HG03439 (cell line): ENCODE data around the gene SPACA7.

Experiments
- ATAC-seq: cut with Tn5 transposase; IDR thresholded peaks from one replicate; pipeline ENCODE4 v1.9.1; 2021; ENCODE audit warnings: mild to moderate bottlenecking, moderate library complexity; ENCODE audit not compliant: unreplicated experiment

The SPACA7 gene

DNA sequence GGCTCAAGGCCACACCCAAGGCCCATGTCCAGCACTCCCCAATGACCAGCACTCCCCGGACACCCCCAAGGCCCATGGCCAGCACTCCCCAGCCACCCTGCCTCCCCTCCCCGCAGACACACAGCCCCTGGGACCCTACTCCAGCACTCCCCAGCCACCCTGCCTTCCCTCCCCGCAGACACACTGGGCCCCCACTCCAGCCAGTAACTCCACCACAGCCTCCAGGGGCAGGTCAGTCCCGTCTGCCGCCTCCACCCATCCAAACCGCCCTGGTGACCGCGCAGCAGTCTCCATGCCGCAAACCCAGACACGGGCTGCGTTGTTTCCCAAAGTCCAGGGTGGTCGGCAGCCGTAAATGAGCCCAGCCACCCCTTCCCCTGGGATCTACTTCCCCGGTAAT, 70.7 kb downstream of the SPACA7 start:
- no peak for ATAC-seq

DNA sequence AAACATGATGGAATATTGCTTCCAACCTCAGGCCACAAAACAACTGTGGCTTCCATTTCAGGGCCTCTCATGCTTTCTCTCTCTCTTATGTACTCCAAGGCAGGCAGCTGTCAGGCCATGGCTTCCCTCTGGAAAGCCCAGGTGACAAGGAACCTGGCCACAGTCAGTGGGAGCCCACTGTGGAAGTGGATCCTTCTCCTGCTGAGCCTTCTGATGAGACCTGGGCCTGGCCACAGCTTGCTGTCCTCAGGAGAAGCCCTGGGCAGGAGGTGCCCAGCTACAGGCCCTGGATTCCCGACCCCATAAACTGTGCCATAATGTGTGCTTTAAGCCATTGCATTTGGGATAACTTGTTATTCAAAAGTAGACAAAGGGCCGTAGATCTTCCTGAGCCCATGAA, 71.2 kb downstream of the SPACA7 start:
- ATAC-seq, result no peak

DNA sequence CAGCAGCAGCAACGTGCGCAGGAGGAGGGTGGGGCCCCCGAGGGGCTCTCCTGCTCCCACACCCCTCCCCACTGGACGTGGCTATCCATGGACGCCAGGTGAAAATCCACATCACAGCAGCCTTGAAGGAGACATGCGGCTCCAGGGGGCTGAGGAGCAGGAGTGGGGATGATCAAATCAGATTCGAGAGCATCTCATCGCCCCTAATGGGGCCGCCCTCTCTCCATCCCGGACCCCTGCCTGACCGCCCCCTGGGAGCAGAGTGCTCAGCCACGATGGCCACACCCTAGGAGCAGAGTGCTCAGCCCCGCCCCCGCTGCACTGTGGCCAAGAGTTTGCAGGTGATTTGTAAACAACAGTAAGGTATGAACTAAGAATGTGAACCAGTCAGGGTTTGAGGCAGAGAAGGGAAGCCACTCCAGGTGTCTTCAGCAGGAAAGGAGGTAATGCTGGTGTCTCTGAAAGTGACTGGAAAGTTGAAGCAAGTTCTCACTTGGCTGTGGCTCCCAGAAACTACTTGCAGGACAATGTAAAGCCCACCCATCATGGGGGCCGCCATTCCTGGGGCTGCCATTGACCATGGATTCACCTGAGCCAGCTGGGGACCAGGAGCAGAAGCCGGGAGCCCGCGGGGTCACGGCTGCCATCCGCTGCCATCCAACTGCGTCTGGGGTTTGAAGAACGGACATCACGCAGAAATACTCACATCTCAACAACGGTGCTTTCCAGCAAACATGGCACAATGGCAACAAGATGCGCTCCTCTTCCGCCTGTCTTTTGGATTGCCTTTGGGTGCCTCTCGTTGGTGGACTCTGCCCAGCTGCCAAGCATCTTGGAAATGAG, 71.8 kb downstream of the SPACA7 start:
- no peak for ATAC-seq

DNA sequence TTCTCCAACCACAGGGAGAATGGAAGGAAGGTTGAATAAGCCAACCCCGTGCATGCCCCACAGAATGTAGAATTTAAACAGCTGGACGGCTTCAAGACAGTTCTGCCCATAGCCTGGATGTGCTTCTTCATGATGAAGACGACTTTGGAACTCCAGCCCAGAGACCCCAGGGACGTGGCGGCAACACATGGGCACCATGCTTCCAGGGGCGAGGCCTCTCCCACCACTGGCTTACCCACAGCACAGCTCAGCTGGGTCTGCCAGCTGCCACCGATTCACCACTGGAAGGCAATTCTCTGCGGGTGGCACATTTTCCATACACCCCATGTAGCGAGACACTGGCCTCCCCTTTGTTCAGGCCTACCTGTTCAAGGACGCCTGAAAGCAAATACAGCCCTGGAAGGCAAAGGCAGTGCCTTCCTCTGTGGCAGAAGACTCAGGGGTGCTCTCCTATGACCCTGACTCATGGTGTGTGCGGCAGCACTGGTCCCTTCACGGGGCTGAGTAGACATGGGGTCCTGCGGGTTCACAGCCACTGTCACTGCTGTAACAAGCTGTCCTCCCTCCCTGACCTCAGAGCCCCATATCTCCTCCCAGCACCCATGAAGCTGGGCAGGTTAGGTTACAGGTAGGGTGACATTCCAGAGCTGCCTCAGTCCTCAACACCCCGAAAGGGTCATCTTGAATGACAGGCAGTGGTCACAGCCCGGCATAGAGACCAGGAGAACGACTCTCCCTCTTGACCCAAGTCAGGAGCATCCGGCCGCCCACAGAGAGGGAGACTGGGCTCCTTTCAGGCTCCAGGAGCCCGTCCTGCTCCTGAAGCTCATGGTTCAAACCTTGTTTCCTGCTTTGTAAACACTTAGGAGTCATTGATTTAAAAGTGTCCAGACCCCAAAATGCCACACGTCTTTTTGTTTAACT, 72.7 kb downstream of the SPACA7 start:
- no peak for ATAC-seq

DNA sequence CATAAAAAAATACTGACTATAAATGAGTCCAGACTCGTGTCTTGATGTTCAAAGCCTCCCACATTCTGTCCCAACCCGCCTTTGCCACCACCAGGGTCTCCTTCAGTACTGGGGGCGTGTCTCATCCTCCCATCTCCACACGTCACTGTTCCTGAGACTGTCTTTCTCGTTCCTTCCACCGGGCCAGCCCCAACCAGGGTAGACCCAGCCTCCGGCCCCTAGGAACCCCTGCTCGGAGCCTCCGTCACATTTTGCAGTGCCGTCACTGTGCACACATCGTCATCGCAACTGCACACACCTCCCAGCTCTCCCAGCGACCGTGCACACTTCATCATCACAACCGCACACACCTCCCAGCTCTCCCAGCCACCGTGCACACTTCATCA, 73.4 kb downstream of the SPACA7 start:
- no peak for ATAC-seq

DNA sequence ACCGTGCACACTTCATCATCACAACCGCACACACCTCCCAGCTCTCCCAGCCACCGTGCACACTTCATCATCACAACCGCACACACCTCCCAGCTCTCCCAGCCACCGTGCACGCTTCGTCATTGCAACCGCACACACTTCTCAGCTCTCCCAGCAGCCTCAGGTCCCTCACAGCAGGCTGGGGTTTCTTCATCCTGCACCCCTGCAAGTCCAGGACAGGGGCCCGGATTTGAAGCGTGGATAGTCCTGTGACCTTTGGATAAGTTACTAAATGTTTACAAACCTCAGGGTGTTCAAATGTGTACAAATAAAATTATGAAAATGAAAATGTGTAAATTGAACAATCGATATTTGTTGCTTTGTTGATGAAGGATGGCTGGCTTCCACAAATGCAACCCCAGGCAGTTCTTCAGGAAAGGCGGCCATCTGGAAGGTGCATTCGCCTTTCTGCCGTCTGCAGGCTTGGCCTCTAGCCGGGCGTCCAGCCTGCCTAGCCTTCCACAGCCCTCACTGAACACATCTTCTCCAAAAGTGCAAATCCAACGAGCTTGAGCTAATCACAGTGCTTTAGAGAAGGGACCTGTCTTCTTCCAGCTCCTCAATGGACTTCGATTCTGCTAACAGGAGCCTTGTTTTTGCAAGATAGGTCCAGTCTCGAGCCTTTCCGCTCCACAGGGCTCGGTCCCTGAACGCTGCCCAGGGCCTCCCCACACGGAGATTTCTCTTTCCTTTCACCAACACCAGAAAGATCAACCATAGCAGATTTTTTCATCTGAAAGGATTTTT, 74.2 kb downstream of the SPACA7 start:
- no peak for ATAC-seq

DNA sequence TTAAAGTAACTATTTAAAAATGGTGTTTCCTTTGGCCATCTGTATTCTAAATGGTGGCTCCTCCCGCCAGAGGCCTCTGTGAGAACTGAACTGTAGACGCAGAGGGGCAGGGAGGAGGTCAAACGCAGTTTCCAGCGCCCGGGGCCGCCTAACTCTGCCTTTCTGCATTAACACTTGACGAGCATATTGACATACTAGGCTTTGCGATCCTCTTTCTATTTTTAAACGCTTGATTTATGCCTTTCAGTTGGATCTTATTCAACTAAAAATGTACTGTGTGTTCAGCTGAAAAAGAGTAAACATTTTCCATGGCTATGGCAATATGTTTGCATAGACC, 74.7 kb downstream of the SPACA7 start:
- ATAC-seq, result no peak

DNA sequence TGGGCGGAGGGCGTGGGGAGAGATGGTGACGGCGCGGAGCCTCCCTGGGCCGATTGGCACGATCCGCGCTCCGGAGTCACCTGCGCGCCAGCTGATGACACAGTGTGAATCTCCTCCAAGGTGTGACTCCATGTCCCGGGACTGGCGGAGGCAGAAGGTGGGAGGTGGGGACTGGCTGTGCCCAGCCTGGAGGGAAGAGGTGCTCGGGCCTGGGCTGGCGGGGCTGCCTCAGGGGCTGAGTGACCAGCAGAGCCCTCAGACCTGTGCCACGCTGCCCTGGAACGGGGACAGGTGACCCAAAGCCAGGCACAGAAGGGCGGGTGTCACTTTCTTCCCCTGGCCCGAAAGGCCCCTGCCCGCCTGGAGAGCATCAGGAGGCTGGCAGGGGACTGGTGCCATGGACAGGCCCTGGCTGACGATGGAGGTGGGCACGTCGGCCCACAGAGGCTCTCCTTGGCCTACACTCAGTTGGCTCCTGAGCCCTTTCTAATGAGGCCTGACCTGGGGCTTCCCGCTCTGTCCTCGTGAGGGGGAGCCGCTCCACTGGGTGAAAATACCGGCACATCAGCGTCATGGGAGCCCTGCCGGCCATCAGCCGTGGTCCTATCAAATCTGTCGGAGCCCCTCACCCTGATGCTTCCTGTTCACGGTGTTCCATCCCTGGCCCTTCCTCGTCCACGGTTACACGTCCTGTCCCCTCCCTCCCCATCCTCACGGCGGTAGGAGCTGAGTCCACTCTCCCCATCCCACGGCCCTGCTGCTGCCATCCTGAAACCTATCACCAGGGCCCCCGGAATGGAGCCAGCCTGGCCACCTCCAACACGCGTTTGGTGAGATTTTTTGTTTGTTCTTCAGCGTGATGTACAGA, 75.6 kb downstream of the SPACA7 start:
- no peak for ATAC-seq

DNA sequence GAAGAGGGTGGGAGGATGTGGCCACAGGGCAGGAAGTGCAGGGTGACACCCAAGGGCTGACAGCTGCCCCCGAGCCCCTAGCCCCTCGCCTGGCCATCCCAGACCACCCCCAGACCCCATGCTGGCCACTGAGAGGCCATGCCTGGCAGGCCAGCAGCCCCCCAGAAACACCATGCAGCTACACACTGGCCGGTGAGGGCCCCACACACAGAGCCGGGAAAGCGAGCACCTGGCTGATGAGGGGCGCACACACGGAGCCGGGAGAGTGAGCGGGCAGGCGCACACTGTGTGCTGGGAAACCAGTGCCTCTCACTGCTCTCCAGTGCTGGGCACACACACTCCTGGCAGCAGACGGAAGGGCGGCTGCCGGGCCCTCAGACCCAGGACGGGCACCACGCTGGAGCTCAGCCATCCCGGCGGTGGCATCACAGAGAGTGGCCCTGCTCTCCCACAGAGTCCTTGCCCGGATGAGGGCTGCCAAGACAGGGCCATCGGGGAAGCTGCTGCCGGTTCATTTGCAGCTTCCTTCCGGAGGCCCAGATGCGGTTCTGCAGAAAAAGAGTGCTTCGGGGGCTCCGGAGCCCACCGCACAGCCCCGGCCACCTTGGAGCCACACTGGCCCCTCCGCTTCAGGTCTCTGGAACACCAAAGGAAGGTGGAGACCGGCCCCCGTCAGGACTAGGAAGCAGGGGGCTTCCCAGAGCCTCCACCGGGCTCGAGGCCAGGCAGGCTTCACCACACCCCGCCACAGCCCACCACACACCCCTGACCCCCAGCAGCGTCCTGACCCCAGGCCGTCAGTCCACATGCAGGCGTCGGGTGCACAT, 76.4 kb downstream of the SPACA7 start:
- no peak for ATAC-seq

DNA sequence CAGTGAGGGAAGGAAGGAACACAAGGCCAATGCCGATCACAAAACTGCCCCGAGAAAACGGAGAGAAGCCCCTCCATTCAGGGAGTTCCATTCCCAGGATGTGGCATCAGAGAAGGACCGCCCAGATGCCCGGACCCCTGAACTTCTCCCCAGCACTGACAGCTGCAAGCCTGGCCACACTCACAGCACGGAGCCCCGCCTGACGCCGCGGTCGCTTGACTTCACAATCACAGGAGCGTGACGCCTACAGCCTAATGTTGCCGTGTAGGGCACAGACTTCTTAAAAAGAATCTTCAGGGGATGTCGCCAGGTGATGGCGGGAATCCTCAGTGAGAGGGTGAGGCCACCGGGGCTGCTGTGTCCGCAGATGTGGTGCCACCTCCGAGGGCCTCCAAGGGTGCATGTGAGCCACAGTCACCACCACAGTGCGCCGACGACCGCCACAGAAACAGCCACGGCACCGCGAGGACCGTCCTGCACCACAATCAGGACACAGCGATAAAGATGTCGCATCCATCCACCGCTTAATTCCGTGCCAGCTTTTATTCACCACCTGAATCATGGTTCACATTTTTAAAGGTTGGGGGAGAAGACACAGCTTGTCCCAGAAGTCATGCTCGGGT, 77.2 kb downstream of the SPACA7 start:
- ATAC-seq, result no peak

DNA sequence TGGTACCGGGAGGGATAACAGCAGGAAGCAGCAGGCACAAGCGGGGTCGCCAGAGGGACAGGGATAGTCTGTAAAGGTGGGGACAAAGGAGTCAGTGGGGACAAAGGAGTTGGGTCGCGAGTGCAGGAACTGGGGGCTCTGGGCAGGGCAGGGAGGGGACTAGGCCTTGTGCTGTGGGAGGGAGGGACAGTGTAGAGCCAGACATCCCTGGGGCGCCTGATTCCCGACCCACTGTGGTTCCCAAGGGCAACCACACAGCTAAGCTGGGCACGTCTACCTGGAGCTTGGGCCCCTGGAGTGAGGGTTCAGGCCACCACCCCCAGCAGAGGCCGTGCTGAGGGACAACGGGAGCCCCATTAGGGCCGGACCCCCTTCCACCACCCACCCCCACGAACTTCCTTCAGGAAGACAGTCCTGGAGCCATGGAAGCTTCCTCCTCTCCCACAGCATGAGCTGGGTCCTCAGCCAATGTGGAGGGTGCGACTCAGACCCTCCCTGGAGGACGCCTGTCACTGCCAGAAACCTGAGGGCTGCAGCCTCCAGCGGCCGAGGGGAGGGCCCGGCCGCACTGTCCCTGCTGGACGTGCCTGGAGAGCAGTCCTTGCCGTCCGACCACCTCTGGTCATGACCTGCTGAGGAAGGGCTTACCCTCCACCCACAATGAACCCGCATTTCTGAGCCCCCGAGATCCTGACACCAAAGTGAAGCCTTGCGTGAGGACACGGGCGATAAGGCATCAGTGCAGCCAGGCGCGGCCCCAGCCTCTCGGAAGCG, 77.9 kb downstream of the SPACA7 start:
- no peak for ATAC-seq

DNA sequence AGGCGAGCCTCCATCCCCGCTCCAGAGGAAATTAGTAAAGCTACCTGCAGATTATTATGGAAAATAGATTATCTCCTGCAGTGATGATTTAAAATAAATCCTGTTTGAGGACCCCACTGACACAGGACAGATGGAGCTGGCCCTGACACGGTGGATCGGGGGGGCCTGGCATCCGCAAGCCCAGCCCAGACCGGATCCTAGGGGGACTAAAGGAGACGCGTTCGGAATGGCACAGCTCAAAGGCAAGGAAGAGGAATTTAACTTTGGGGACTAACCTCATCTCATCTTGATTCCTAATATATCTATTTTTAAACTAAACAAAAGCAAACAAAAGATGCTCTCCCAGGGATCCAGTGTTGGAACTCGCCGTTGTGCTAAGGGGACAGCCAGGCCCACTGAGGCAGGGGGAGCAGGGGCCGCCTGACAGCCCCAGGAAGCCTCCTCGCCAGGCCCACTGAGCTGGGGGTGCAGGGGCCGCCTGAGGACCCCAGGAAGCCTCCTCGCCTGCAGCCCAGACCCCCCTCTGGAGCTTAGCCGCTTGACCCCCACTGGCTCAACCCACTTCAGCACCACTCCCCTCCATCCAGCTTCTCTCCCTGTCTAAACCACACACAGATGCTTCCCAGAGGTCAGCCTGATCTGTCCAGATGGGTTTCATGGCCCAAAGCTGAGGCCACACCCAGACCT, 78.6 kb downstream of the SPACA7 start:
- ATAC-seq, result no peak

DNA sequence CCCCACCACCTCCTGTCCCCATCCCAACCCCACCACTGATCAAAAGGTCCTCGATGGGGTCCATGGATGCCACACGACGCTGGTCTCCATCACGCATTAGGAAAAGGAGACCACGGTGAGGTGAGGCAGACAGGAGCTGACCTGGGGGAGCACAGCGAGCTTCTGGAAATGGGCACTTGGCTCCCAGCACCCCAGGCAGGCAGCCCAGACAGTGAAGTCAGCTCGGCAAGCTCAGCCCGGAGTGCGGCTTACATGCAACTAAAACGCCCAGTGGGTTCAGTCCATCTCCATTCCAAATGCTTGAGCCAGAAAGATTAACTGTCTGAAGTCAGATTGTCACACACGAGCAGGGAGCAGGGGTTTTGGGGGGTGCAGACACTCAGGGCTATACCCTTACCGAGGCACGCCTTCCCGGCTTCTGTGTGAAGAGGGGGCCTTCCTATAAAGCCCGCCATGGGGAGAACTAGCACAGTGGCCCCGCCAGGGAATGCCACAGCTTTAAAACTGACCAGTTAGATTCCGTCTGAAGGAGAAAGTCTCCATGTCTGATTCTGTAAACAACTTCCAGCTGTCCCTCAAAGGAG, 79.4 kb downstream of the SPACA7 start:
- no peak for ATAC-seq

DNA sequence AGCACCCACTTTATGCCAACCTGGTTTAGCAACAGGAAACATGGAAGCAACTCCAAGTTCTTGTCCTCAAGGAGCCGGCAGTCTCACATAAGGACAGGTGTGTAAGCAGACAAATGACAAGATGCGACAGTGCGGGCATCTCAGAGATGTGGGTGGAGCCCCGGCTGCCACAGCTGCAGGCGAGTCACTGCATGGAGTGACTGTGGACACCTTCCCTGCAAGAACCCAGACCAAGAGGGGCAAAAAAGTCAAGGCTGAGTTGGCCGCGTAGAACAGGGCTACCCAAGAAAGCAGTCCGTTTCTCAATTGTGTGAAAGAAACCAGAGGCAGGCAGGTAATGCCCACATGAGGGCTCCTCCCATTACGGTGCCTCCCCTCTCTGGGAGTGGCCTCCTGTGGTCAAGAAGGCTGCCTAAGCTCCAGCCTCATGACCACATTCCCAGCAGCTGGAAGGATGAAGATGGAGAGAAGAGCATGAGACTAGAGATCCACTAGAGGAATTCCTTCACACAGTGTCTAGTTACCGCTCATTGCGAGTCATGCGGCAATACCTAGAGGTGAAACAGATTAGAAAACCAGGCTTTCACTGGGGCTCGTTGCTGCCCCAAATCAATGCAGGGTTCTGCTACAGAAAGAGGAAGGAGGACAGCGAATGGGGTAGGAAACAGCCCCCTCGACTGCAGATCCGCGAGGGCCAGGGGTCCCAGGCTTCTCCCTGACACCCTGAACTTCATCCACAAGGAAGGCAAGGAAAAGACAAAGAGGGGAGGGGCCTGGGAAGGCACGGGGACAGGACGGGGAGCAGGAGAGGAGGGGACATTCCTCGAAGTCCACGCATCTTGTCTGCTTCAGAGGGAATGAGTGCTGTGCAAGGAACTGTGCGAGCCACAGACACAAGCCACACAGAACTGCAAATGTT, 80.2 kb downstream of the SPACA7 start:
- ATAC-seq, result no peak

DNA sequence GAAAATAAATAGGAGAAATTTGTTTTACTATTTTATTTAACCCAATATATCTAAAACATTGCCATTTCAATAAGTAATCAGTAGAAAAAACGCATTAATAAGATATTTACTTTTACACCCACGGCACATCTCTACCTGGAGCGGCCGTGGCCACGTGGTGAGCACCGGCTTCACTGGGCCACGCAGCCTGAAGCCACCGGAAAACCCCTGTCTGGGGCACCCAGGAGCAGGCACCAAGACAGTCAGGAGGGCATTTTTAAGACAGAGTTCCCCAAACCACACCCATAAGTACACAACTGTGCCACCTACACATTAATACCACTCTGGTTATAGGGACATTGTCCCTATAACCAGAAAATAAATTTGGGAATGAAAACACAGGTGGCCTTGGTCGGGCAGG, 80.9 kb downstream of the SPACA7 start:
- ATAC-seq, result no peak

DNA sequence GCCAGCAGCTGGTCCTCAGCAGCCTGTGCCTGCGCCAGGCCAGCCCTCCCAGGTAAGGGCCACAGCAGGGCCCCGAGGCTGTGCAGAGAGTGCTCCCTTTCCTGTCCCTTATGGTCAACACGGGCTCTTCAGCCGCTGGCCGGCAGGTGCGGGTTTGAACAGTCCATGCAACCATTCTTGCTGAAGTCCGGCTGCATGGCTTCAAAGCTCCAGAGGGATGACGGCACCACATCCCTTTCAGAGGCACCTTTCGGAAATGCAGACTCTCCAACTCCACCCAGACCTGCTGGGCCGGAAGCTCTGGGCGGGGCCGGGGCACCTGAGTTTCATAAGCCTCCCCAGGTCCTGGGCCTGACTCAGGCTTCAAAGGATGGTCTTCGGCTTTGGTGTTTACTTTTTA, 81.3 kb downstream of the SPACA7 start:
- no peak for ATAC-seq
